Natural killer cell (primary cell): Measurements from ENCODE around the gene NUBPL. TPM values are rescaled to one million over a fixed set of nuclear protein-coding genes. Genes with fewer than 3 reads are reported as not detected.

Source experiments
- ATAC-seq, 3 donors: fragments of 150-1000 bp in 2 of 3; fragments of 200-7000 bp in 1 of 3; cut with Tn5 transposase; 1 replicate in 1 of 3; 2 replicates in 2 of 3; pipeline ENCODE4 v1.10.0; 2021; ENCODE audit warnings: mild to moderate bottlenecking in 2 of 3, moderate library complexity in 2 of 3
- DNase-seq, 2 donors: peaks; one replicate each; pipeline versions ENCODE4 v3.0.0 to v3.0.0-alpha.2; 2013 to 2021; ENCODE audit warnings: mixed read lengths in 1 of 2
- H3K27ac ChIP-seq: one replicate; pipeline ENCODE4 v1.5.1; 2013; ENCODE audit warnings: mild to moderate bottlenecking, low read length
- H3K27me3 ChIP-seq: one replicate; pipeline ENCODE4 v1.6.1; 2013; ENCODE audit warnings: low read length; ENCODE audit not compliant: control insufficient read depth, insufficient read depth
- H3K36me3 ChIP-seq: one replicate; pipeline ENCODE4 v1.6.1; 2013; ENCODE audit warnings: low read length; ENCODE audit not compliant: control insufficient read depth, insufficient read depth
- H3K4me1 ChIP-seq: one replicate; pipeline ENCODE4 v1.6.1; 2013; ENCODE audit warnings: low read length; ENCODE audit not compliant: control insufficient read depth, insufficient read depth
- H3K4me3 ChIP-seq: one replicate; pipeline ENCODE4 v1.5.1; 2013; ENCODE audit warnings: low read length
- H3K9me3 ChIP-seq: one replicate; pipeline ENCODE4 v1.6.1; 2013; ENCODE audit warnings: low read length; ENCODE audit not compliant: control insufficient read depth, insufficient read depth
- H3K27ac Mint-ChIP-seq, 2 donors: one replicate each; pipeline ENCODE4 v1.8.0; 2022; ENCODE audit warnings: mild to moderate bottlenecking in 2 of 2, mixed read lengths in 2 of 2, moderate library complexity in 1 of 2
- H3K27me3 Mint-ChIP-seq, 2 donors: one replicate each; pipeline ENCODE4 v1.8.0; 2022; ENCODE audit warnings: low read depth in 2 of 2, mixed read lengths in 2 of 2
- H3K36me3 Mint-ChIP-seq: one replicate; pipeline ENCODE4 v1.8.0; 2022; ENCODE audit warnings: mixed read lengths
- H3K4me1 Mint-ChIP-seq, 2 donors: one replicate each; pipeline ENCODE4 v1.8.0; 2022; ENCODE audit warnings: mixed read lengths in 2 of 2
- H3K4me3 Mint-ChIP-seq: one replicate; pipeline ENCODE4 v1.8.0; 2022; ENCODE audit warnings: mild to moderate bottlenecking, moderate library complexity, mixed read lengths
- H3K9me3 Mint-ChIP-seq, 2 donors: one replicate each; pipeline ENCODE4 v1.8.0; 2022; ENCODE audit warnings: mixed read lengths in 2 of 2
- WGBS: methylation state at CpG from one replicate; pipeline ENCODE4 v1.1.7; 2013; ENCODE audit warnings: missing lambda C conversion rate; ENCODE audit not compliant: insufficient coverage; 5-methylcytosine and 5-hydroxymethylcytosine counted together
- intact Hi-C: fragments of 100-400 bp; cut with micrococcal nuclease; formaldehyde crosslinking; loops from one replicate; pipeline ENCODE4 v1.14.2; 2022
- total RNA-seq, 4 donors: library from RNA; stranded (reverse); fragments of 120-200 nt in 1 of 4; gene quantifications; one replicate each; pipeline versions ENCODE4 v1.2.3 to v1.2.4, GENCODE V29; 2013 to 2022
- TF ChIP-seq, protein P1 (sequence below): fragments of 200-600 bp; IDR thresholded peaks from one replicate; pipeline ENCODE4 v1.8.0; 2022; ENCODE audit warnings: antibody characterized with exemption

Gene NUBPL
- total RNA-seq, 3 donors from 2014 or later (not counting 1 experiment from before 2014, with no cell fraction given): 7.1 to 8.5 (median 7.5) TPM

DNA sequence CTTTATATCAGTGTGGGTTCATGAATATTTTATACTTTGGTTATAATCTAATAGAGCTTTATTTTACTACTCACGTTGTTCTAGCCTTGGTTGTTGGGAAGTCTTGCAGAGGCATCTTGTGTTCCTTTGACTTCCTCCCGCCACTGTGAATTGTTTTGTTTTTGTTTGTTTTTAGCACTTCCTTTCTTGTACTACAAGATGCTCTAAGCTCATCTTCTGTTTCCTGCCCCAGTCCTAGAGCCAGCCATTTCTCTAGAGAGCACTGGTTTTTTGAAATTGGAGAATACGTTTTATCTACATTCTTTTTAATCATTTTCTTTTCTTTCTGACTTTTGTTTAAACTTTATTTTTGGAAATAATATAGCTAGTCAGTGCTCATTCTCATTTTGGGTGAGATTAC lies 15.9 kb upstream of the NUBPL start:
- no peak overlapping the region for H3K4me3 ChIP-seq
- no peak for DNase-seq
- Mint-ChIP-seq H3K4me1 (no peaks in the 10 kb centered on the region), H3K9me3 (no peaks in the 10 kb centered on the region), H3K27me3 (peaks cover 27 to 64% of the 10 kb centered on the region in 2 donors), H3K4me3 (no peak overlapping the region), H3K27ac (no peak overlapping the region), H3K36me3 (no peaks in the 10 kb centered on the region)
- TF ChIP-seq, protein P1, sequence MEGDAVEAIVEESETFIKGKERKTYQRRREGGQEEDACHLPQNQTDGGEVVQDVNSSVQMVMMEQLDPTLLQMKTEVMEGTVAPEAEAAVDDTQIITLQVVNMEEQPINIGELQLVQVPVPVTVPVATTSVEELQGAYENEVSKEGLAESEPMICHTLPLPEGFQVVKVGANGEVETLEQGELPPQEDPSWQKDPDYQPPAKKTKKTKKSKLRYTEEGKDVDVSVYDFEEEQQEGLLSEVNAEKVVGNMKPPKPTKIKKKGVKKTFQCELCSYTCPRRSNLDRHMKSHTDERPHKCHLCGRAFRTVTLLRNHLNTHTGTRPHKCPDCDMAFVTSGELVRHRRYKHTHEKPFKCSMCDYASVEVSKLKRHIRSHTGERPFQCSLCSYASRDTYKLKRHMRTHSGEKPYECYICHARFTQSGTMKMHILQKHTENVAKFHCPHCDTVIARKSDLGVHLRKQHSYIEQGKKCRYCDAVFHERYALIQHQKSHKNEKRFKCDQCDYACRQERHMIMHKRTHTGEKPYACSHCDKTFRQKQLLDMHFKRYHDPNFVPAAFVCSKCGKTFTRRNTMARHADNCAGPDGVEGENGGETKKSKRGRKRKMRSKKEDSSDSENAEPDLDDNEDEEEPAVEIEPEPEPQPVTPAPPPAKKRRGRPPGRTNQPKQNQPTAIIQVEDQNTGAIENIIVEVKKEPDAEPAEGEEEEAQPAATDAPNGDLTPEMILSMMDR: no peak
- intact Hi-C loops: no loop called here
- H3K27ac ChIP-seq: no peak overlapping the region
- no peak for ATAC-seq
- no peaks in the 10 kb centered on the region for H3K9me3 ChIP-seq
- no peaks in the 10 kb centered on the region for H3K27me3 ChIP-seq
- H3K4me1 ChIP-seq: no peaks in the 10 kb centered on the region
- H3K36me3 ChIP-seq: no peaks in the 10 kb centered on the region
- no CpG with 5 or more reads among the region's 3 CpGs for WGBS

DNA sequence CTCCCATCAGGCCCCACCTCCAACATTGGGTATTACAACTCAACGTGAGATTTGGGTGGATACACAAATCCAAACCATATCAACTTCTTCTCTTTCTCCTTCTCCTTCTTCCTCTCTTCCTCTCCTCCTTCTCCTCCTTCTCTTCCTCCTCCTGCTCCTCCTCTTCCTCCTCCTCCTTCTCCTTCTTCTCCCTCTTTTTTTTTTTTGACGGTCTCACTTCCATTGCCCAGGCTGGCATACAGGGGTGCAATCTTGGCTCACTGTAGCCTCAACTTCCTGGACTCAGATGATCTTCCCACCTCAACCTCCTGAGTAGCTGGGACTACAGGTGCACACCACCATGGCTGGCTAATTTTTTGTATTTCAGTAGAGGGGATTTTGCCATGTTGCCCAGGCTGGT lies 11.4 kb upstream of the NUBPL start:
- TF ChIP-seq, protein P1: no peak
- intact Hi-C loops: no loop called here
- H3K36me3 Mint-ChIP-seq: no peaks in the 10 kb centered on the region
- ATAC-seq: no peak
- no peak overlapping the region for H3K4me3 Mint-ChIP-seq
- DNase-seq: no peak
- Histone ChIP-seq H3K27ac (no peak overlapping the region), H3K9me3 (no peaks in the 10 kb centered on the region), H3K4me3 (no peak overlapping the region), H3K27me3 (peaks cover 13% of the 10 kb centered on the region), H3K36me3 (no peaks in the 10 kb centered on the region), H3K4me1 (no peaks in the 10 kb centered on the region)
- H3K4me1 Mint-ChIP-seq: no peaks in the 10 kb centered on the region
- 80% methylated on average over 2 of the region's 2 CpGs for WGBS
- H3K27ac Mint-ChIP-seq: no peak overlapping the region
- H3K9me3 Mint-ChIP-seq: no peaks in the 10 kb centered on the region
- H3K27me3 Mint-ChIP-seq: peaks cover 29 to 61% of the 10 kb centered on the region in 2 donors

DNA sequence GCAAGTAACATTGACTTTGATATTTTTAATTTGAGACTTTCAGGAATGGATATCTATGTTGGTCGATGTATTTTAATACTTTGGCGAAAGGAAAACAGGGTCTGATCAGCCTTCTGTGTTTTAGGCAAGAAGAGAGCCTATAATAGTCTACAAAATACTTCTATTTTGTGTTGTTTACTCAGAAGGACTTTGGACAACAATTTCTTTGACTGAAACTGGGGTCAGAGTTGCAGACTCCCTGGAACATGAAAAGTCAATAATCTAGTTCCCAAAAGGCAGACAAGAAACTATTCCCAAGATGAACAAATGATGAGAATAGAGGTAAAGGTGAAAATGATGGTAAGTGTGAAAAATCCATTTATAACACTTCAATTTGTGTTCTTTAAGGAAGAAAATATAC lies 10.6 kb upstream of the NUBPL start:
- H3K27me3 Mint-ChIP-seq: peaks cover 29 to 56% of the 10 kb centered on the region in 2 donors
- DNase-seq: no peak

DNA sequence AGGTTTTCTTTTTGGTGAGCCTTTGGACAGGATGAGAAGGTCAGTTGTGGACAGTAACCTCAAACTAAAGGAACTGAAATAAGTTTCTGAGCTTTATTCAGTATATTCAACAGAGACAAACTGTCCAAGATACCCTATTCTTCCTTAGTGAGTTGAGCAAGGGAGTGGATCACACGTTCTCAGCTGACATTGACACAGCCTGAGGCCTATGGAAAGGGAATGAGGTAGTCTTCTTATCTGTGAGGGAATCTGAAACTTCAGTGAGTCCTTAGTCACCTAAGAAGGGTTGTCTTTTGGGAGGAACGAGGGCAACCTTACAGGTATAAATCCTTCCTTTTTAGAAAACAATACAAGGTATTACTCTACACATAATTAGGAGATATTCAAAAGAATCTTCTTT lies 5.0 kb upstream of the NUBPL start:
- no peak overlapping the region for H3K4me3 Mint-ChIP-seq
- peaks cover 9 to 11% of the 10 kb centered on the region in 2 donors for H3K4me1 Mint-ChIP-seq
- intact Hi-C loops: no loop called here
- peaks cover 31 to 49% of the 10 kb centered on the region in 2 donors for H3K27me3 Mint-ChIP-seq
- no peak overlapping the region for H3K27ac Mint-ChIP-seq
- Histone ChIP-seq H3K4me3 (no peak overlapping the region), H3K27me3 (peaks cover 11% of the 10 kb centered on the region), H3K27ac (no peak overlapping the region), H3K36me3 (no peaks in the 10 kb centered on the region), H3K9me3 (no peaks in the 10 kb centered on the region), H3K4me1 (no peaks in the 10 kb centered on the region)
- TF ChIP-seq, protein P1: no peak
- H3K9me3 Mint-ChIP-seq: no peaks in the 10 kb centered on the region
- 82% methylated on average over 1 of the region's 2 CpGs for WGBS
- ATAC-seq: no peak
- DNase-seq: no peak
- H3K36me3 Mint-ChIP-seq: no peaks in the 10 kb centered on the region

More for the DNA sequence above, 10.6 kb upstream of the NUBPL start:
- Histone ChIP-seq H3K27ac (no peak overlapping the region), H3K27me3 (peaks cover 13% of the 10 kb centered on the region), H3K4me3 (no peak overlapping the region), H3K9me3 (no peaks in the 10 kb centered on the region), H3K4me1 (no peaks in the 10 kb centered on the region), H3K36me3 (no peaks in the 10 kb centered on the region)
- WGBS: no CpG with 5 or more reads among the region's 2 CpGs
- H3K4me3 Mint-ChIP-seq: no peak overlapping the region
- H3K27ac Mint-ChIP-seq: no peak overlapping the region
- TF ChIP-seq, protein P1: no peak
- no peak for ATAC-seq
- intact Hi-C loops: no loop called here
- H3K36me3 Mint-ChIP-seq: no peaks in the 10 kb centered on the region
- no peaks in the 10 kb centered on the region for H3K4me1 Mint-ChIP-seq
- no peaks in the 10 kb centered on the region for H3K9me3 Mint-ChIP-seq
